Ramos (cell line): ENCODE data around the gene ACAN.

Source experiments
- in situ Hi-C: fragments of 300-500 bp; cut with MboI; formaldehyde crosslinking; loops from one replicate; pipeline ENCODE4 v1.14.3; 2022; ENCODE audit warnings: low sequenced_read_pairs; ENCODE audit not compliant: unreplicated experiment

ACAN gene

GRCh38 chr15:88873786-88874185 is 70.5 kb downstream of the ACAN start:
- in situ Hi-C loops = no loop called here

DNA sequence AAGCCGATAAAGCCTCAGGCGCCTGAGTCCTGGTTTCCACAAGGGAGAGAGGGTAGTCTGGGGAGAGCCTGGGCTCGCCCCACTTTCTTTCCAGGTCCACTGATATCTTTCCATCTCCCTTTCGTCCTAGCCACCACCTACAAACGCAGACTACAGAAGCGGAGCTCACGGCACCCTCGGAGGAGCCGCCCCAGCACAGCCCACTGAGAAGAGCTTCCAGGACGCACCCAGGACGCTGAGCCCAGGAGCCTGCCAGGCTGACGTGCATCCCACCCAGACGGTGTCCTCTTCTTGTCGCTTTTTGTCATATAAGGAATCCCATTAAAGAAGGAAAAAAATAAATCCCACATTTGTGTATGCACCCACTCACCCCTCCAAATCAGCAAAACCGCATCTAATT is 71.0 kb downstream of the ACAN start:
- in situ Hi-C loops = no loop called here

DNA sequence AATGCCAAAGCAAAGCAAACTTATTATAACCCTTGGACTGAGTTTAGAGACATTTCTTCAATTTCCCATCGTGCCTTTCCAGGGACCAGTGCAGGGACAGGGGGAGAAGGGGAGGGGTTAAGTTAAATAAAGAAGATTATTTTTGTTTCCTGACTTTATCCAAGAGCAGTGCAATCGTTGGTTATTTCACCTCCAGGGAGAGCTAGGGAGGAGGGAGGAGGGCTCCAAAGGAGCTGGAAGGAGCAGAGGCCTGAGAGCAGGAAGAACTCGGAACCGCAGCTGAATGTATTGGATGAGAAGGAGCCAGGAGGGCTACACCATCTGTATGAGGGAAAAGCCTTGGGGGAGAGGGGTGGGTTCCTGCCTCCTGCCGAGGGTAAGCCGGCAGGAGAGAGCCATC is 71.4 kb downstream of the ACAN start:
- in situ Hi-C loops = no loop called here

DNA sequence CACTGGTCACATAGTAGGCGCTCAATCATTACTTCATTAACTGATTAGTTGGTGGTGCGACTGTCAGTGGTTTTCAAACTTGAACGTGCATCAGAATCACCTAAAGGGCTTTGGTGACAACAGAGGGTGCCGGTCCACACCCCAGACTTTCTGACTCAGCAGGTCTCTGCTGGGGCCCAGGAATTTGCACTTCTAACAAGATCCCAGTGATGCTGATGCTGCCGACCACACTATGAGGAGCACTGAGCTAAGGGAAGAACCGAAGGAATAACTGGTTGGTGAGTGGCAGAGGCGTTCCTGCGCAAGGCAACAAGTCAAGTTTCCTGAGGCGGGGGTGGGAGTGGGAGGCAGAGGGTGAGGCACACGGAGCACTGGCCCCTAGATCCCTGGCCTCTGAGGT is 73.3 kb downstream of the ACAN start:
- in situ Hi-C loops = no loop called here

- in situ Hi-C loops = no loop called here
Measured at GRCh38 chr15:88877415-88877814, 74.2 kb downstream of the ACAN start.

DNA sequence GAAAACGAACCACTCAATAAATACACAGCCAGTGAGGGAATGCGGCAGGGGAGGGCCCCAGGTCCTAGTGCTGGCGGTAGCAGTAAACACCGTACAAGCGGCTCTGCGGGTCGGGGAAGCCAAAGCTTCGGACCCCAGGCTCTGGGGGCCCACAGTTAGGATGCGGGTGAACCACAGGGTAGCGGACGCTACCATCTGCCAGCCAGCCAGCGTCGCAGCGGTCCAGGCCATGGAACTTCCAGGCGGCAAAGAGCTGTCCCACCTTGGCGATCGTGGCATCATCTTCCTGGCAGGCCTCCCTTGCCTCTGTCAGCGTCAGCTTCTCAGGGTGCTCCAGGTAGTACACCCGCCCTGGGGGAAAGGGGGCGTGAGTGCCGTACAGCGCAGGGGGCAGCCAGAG is 74.7 kb downstream of the ACAN start:
- in situ Hi-C loops = no loop called here

DNA sequence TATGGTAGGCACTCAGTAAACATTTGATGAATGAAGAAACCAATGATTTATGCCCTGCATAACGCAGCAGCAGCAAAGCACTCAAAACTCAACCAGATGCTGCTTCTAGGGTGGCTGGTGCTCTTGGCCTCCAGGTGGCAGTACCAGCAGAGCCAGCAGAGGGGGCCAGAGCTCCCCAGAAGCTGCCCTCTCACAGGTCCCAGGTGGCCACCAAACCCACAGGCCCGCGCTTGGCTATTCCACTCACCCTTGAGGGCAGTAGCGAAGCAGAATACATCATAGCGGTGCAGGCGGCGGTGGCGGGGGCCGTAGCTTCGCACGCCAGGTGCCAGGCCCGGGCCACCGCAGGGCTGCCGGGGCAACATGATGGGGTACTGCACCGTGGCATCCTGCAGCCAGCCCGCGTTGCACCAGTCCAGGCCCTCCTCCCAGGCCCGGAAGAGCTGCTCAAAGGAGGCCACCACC is 75.5 kb downstream of the ACAN start:
- in situ Hi-C loops = no loop called here

GRCh38 chr15:88880944-88881740 is 77.9 kb downstream of the ACAN start:
- in situ Hi-C loops = no loop called here

GRCh38 chr15:88881775-88882174 is 78.5 kb downstream of the ACAN start:
- in situ Hi-C loops = no loop called here

DNA sequence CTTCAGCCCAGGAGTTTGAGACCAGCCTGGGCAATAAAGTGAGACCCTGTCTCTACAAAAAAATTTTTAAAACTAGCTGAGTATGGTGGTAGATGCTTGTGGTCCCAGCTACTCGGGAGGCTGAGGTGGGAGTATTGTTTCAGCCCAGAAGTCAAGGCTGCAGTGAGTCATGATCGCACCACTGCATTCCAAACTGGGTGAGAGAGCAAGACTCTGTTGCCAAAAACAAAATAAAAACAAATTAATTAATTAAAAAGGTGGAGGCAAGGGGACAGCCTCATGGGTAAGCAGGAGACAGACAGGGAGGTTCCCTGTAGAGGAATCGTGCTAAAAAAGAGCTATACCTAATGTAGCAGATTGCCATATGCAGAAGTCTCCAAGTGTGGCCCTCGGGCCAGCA is 79.5 kb downstream of the ACAN start:
- in situ Hi-C loops = no loop called here

DNA sequence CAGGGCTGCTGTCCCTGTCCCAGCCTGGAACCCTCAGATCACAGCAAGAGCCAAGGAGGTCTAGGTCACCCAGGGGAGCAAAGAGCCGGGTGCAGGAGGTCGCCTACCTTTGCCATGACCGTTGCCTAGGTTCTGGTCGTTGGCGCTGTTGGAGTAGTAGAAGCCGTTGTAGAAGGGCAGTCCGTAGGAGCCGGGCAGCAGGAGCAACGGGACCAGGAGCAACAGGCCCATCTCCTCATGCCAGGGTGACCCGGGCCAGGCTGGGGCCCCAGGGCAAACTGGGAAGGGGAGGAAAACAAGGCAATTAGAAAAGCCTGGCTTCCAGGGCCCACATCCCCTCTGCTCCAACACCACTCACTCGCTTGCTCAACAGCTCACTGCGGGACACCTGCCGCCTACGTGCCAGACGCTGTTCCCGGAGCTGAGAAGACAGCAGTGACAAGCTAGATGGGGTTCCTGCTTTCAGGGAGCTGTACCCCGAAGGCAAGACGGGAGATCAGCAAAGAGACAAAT is 83.9 kb downstream of the ACAN start:
- in situ Hi-C loops = no loop called here

- in situ Hi-C loops = no loop called here
Measured at GRCh38 chr15:88888719-88889118, 85.5 kb downstream of the ACAN start.

GRCh38 chr15:88890495-88890894 is 87.3 kb downstream of the ACAN start:
- in situ Hi-C loops = no loop called here

- in situ Hi-C loops = no loop called here
Measured at GRCh38 chr15:88891540-88892254, 88.5 kb downstream of the ACAN start.

DNA sequence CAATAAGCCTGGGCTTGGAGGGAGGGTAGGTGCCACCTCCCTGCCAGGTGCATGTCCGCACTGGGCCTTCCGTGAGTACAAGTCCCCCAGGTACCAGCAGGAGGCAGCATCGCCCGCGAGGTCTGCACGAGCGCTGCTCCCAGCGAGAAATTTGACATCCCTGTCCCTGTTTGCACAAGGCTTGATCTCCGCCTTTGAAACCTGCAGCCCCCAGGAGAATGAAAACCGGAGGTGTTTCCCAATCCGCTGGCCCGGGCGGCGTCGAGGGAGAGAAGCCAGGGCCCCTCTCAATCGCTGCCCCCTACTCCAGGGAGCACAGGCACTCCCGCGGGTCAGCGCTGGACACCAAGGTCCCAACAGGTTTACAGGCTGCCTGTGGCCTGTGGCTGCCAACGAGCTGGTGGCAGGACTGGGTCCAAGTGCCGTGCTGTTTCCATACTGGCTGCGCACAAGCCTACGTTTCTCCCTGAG is 91.1 kb downstream of the ACAN start:
- in situ Hi-C loops = no loop called here

DNA sequence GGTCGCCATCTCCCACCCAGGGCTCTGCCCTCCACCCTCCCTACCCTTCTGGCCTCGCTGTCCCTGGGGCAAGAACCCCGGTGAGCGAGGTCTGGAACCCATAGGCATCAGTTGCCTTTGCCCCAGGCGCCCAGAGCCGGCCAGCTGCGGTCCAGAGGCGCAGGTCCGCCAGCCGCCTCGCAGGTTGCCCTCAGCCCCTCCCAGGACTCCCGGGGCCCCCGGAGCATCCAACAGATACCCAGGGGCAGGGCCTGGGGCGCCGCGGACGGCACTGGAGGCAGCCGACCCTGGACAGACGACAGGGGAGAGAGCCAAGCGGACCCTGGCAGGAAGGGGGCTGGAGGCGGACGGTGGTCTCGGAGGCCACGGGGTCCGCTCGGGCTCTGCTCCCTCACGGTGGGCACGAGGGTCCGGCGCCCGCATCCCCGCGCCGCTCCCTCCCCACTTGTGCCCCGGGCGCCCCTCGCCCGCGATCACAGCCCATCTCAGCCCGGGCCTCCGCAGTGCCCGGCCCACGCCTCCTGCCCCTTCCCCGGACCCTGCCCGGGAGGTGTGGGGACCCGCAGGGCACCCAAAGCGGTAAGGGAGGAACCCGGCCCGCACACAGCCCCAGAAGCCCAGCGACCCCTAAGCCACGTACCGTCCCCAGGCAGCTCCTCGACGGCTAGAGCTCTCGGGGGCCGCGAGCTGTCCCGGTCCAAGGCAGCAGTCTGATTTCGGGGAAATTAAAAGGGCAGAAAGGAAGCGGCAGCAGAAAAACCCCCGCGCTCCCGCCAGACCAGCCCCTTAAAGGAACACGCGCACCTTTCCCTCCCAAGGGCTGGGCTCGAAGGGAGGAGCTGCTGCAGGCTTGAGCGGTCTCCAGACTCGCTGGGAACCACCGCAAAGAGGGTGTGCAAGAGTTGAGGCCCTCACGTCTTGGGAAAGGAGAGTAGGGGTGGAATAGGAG is 91.9 kb downstream of the ACAN start, which contains the start of gene HAPLN3:
Gene HAPLN3 (minus strand): TSS at position 726 of the 949 bp plus-strand sequence. CDS start 8,246 bp downstream, outside the sequence.
- in situ Hi-C loops = no loop called here

GRCh38 chr15:88896333-88897033 is 93.2 kb downstream of the ACAN start:
- in situ Hi-C loops = no loop called here

GRCh38 chr15:88897142-88897455 is 93.9 kb downstream of the ACAN start:
- in situ Hi-C loops = no loop called here

DNA sequence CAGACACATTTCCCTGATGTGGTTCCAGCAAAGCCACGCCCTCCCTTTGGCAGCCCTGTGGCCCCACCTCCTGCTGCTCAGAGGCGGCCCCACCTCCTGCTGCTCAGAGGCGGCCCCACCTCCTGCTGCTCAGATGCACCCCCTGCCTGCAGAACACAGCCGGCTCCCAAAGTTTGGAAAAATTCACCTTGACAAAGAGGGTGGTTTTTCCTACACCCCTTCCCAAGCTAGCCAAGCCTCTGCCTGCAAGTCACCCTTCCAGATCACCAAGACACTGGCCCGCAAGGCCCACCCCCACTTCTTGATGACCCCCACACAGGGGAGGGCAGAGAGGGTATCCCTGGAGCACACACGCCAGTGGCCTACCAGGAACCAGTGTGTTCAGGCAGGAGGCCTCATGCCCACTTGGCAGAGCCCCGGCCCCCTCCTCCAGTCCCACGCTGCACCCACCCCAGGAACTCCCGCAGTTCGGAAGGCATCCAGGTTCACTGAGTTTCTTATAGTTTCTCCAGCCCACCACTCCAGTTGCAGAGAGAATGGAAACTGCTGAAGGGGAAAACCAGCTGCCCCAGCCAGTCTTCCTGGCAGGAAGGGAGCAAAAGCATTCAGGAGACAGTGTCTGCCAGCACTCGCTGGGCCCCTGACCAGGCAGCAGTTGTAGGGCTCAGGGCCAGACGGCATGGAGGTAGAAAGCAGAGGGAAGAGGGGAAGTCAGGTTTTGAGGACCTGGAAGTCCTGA is 94.4 kb downstream of the ACAN start:
- in situ Hi-C loops = no loop called here
